Measurements from ENCODE around the gene SMPD1.

GRCh38 chr11:6356503-6357055 lies 33.7 kb upstream of the SMPD1 start:
- no peak for TF ChIP-seq CTCF (IDR thresholded peaks at IDR 0.05; ENCODE audit: insufficient read depth, low read depth, low read length)
- TF ChIP-seq EZH2 (IDR thresholded peaks at IDR 0.05; ENCODE audit: insufficient read depth, low read length): no peak
